Islet of Langerhans (tissue), 1 donor: ENCODE measurements around the gene CD5L.

Source experiments
- FAIRE-seq: peaks from one replicate; lab custom pipeline; 2011; peaks lifted over from hg19 to GRCh38; lab: Jason Lieb, UNC

Gene CD5L

DNA sequence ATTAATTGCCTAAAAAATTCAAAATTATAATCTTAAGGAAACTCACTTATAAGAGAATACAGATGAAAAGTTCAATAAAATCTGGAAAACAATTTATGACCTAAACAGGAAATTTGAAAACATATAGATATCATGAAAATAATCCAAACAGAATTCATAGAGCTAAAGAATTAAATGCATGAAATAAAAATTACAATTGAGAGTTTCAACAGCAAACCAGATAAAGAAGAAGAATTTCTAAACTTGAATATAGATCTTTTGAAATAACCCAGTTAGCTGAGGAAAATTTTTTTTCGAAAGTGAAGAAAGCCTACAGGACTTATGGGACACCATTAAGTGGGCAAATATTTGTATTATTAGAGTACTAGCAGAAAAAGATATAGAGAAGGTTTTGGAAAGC is 28.3 kb downstream of the CD5L start:
- FAIRE-seq, result no peak

DNA sequence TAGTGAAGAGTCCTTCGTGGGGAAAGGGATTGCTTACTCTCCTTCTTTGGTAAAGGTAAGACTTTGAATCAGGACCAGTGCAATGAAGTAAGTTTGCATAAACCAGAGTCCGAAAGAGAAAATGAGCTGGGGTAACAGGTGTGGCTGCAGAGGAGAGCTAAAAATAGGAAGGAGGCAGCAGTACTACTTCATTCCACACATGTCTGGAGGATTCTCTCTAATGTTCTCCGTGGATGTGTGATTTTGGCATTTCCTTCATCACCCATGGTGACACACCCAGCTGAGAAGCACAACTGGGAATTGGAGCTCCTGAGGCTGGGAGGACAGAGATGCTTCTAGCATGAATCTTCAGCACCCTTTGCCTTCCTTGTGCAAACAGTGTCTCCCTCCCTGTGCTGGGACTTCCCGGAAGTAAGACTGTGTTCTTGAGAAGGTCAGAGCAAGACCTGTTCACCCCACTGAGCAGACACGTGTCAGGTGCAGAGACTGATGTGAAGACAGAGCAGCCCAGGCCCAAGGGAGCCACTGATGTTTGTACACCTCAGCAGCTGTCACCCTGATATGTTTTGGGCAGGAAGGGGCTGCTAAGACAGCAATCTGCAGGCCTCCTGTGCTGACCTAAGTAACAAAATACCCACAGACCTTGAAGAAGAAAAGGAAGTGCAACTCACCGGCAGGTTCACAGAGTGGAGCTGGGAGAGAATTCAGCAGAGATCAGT is 35.0 kb downstream of the CD5L start:
- FAIRE-seq, result no peak

DNA sequence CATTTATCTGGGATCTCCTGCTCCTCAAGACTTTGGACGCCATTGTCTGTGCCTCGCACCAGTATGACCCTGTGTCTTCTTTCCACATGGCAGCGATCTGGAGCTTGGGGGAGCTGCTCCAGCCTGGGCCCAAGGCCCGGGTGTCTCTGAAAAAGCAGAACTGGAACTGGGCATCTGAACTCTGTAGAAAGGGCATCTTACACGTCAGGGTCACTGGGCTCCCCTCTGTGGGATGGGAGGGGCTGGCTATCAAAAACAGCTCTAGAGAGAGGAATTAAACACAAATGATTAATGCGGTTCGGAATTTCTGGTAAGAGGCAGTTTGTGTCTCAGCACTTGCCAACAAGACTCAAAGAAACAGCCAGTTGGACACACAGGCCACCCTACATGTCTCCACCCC is 37.8 kb downstream of the CD5L start:
- FAIRE-seq, result no peak

DNA sequence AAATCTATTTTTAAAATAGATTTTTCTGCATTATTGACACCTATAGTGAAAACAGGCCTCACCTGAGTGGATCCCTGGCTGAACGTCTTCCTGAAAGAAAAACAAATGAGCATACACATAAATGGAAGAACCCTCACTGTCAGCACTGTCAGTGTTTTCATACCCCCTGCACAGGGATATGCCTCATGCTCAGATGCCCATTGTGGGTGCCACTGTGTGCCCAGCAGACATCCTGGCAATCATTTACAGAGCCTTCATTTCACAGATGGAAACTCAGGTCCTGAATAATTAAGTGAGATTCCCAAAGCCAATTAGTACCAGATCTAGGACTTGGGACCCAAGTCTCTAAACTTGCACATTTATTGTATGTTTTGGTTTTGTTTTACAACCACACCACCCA is 41.6 kb downstream of the CD5L start:
- no peak for FAIRE-seq

DNA sequence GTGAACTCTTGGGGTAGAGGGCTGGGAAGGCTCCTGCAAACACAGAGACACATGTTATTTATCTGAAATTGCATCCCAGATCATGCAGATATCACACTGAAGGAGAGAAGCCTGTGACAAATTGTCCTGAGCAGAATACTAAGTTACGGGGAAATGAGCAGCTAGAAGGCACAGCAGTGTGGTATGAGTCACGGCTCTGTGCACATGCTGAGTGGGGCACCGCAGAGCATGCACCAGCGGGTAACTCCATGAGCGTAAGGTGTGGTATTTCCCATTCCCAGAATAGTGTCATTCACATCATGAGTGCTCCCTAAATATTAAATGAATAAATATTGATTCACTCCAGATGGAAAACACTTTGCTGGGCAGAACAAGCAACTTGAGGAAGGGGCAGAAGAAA is 43.4 kb downstream of the CD5L start:
- FAIRE-seq, result no peak

DNA sequence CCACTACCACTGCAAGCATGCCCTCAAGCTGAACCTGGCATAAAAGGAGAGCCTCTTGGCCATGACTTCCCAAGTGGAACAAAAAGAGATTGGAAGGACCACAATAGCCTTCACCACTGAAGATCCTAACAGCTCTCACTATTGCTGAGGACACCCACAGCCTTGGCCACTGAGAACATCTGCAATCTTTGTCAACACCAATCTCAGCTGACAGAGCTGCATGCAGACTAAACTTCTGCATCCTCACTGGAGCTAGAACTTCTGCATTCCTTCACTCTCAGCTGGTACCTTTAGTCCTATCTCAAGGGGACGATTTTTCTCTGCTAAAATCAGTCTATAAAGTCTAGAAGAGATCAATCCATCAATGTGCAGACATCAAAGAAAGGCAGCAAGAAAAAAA is 56.4 kb downstream of the CD5L start:
- FAIRE-seq, result no peak

GRCh38 chr1:157784801-157785200 is 56.8 kb downstream of the CD5L start:
- FAIRE-seq, result no peak

- FAIRE-seq, result no peak
Measured at GRCh38 chr1:157782931-157783330, 58.7 kb downstream of the CD5L start.

DNA sequence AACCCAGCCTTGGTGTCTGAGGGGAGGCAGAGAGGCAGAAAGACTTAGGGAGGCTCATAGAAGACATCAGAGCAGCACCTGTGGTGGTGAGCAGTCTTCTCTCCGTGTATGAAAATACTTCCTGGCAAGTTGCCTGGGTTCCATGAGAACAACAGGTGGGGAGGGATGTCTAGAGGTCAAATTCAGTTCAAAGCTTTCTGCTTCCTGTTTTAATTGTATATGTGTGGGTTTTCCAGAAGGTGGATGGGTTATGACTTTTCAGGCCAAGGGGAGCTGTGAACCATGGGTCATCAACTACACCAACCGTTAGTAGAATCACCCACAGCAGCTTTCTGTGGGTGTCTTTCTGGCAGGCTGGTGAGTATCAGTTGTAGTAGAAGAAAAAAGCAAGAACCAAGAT is 60.6 kb downstream of the CD5L start:
- FAIRE-seq, result no peak
